ENCODE data around the gene ADAMTS16. TPM values are rescaled to one million over a fixed set of nuclear protein-coding genes. Genes with fewer than 3 reads are reported as not detected.

The ADAMTS16 gene
- total RNA-seq, 2 experiments from 2014 or later, result not detected

DNA sequence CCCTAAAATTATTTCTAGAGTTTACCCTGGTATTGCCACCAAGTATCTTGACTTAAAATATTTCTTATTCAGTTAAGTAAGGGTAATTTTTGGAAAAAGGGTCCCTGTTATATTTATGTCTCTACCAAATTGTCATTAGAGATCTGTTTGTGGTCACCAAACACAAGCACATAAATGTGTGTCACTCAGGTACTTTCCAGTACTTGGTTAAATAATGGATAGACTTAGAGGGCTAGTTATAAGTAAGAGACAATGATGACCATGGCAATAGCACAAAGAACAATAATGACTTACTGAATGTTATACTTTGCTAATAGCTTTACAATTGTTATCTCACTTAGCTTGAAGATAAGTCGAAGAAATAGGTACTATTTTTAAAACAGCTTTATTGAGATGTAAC is 9.0 kb downstream of the ADAMTS16 start:
- Mint-ChIP-seq H3K27ac (no peak overlapping the region), H3K4me1 (ENCODE audit: low read depth) (no peaks in the 10 kb centered on the region), H3K9me3 (peaks cover 3% of the 10 kb centered on the region), H3K27me3 (peaks cover 2% of the 10 kb centered on the region), H3K36me3 (ENCODE audit: low read depth) (no peaks in the 10 kb centered on the region), H3K4me3 (no peak overlapping the region)
- TF ChIP-seq, protein P1, sequence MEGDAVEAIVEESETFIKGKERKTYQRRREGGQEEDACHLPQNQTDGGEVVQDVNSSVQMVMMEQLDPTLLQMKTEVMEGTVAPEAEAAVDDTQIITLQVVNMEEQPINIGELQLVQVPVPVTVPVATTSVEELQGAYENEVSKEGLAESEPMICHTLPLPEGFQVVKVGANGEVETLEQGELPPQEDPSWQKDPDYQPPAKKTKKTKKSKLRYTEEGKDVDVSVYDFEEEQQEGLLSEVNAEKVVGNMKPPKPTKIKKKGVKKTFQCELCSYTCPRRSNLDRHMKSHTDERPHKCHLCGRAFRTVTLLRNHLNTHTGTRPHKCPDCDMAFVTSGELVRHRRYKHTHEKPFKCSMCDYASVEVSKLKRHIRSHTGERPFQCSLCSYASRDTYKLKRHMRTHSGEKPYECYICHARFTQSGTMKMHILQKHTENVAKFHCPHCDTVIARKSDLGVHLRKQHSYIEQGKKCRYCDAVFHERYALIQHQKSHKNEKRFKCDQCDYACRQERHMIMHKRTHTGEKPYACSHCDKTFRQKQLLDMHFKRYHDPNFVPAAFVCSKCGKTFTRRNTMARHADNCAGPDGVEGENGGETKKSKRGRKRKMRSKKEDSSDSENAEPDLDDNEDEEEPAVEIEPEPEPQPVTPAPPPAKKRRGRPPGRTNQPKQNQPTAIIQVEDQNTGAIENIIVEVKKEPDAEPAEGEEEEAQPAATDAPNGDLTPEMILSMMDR (IDR thresholded peaks at IDR 0.05), result no peak
- Histone ChIP-seq H3K27me3 (ENCODE audit: control insufficient read depth in 1 of 2, insufficient read depth in 2 of 2, low read length in 2 of 2) (no peaks in the 10 kb centered on the region), H3K9me3 (ENCODE audit: control insufficient read depth in 1 of 2, insufficient read depth in 1 of 2, low read length in 2 of 2) (no peaks in the 10 kb centered on the region), H3K4me3 (ENCODE audit: low read length) (no peak overlapping the region), H3K4me1 (ENCODE audit: insufficient read depth, low read length) (no peaks in the 10 kb centered on the region), H3K36me3 (ENCODE audit: insufficient read depth, low read length) (no peaks in the 10 kb centered on the region), H3K27ac (ENCODE audit: low read depth in 1 of 2, low read length in 2 of 2) (no peak overlapping the region)
- intact Hi-C loops (cut with DNase I, micrococcal nuclease), result no loop called here
- no peak for ATAC-seq (ENCODE audit: poor library complexity)
- DNase-seq, result no peak
- ChIA-PET POLR2A (no interaction called here), CTCF (no interaction called here)

DNA sequence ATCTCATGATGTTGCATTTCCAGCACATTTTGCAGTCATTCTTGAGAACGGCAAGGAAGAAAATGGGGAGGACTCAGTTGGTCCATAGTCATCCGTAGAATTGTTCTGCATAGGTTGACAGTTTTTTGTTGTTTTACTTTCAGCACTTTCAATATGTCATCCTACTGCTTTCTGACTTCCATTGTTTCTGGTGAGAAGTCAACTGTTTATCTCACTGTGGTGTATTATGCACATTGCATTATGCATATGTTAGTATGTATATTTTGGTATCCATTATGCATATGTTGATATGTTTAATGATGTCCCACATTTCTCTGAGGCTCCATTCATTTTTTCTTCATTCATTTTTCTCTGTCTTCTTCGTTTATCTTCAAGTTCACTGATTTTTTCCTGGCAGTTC is 10.5 kb downstream of the ADAMTS16 start:
- H3K4me1 Mint-ChIP-seq (ENCODE audit: low read depth), result no peaks in the 10 kb centered on the region
- POLR2A ChIA-PET, result no interaction called here
- intact Hi-C loops (cut with DNase I, micrococcal nuclease), result no loop called here
- no peak overlapping the region for H3K27ac ChIP-seq (ENCODE audit: low read depth in 1 of 2, low read length in 2 of 2)
- DNase-seq (no peak), ATAC-seq (ENCODE audit: poor library complexity) (no peak)
- no peak overlapping the region for H3K4me3 Mint-ChIP-seq
- H3K36me3 Mint-ChIP-seq (ENCODE audit: low read depth), result no peaks in the 10 kb centered on the region
- H3K27me3 ChIP-seq (ENCODE audit: control insufficient read depth in 1 of 2, insufficient read depth in 2 of 2, low read length in 2 of 2), result no peaks in the 10 kb centered on the region
- CTCF ChIA-PET, result no interaction called here
- TF ChIP-seq, protein P1 (IDR thresholded peaks at IDR 0.05), result no peak
- H3K9me3 ChIP-seq (ENCODE audit: control insufficient read depth in 1 of 2, insufficient read depth in 1 of 2, low read length in 2 of 2), result no peaks in the 10 kb centered on the region
- H3K27ac Mint-ChIP-seq, result no peak overlapping the region
- H3K4me1 ChIP-seq (ENCODE audit: insufficient read depth, low read length), result no peaks in the 10 kb centered on the region
- H3K4me3 ChIP-seq (ENCODE audit: low read length), result no peak overlapping the region
- H3K9me3 Mint-ChIP-seq, result peaks cover 3% of the 10 kb centered on the region
- H3K36me3 ChIP-seq (ENCODE audit: insufficient read depth, low read length), result no peaks in the 10 kb centered on the region
- H3K27me3 Mint-ChIP-seq, result no peaks in the 10 kb centered on the region

DNA sequence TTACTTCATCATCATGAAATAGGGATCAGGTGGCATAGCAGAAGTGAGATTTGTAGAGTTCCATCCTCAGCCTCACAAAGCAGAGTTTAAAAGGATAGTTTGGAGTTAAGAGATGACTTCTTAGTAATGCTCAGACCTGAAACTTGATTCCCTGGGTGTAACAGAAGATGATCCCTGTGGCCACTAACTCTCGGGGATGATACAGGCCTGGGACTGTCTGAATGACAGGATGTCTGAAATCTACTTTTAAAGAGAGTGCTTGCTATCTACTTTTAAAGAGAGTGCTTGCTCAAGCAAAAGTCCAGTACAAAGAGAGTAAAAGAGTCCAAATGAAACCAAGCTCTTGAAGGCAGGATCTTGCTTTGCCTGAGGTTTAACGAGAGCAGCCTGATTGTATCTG is 14.6 kb downstream of the ADAMTS16 start:
- Mint-ChIP-seq H3K27me3 (no peaks in the 10 kb centered on the region), H3K4me1 (ENCODE audit: low read depth) (no peaks in the 10 kb centered on the region), H3K4me3 (no peak overlapping the region), H3K36me3 (ENCODE audit: low read depth) (no peaks in the 10 kb centered on the region), H3K9me3 (peaks cover 3% of the 10 kb centered on the region), H3K27ac (no peak overlapping the region)
- ChIA-PET CTCF (no interaction called here), POLR2A (no interaction called here)
- intact Hi-C loops (cut with DNase I, micrococcal nuclease), result no loop called here
- TF ChIP-seq, protein P1 (IDR thresholded peaks at IDR 0.05), result no peak
- Histone ChIP-seq H3K36me3 (ENCODE audit: insufficient read depth, low read length) (no peaks in the 10 kb centered on the region), H3K4me1 (ENCODE audit: insufficient read depth, low read length) (no peaks in the 10 kb centered on the region), H3K27ac (ENCODE audit: low read depth in 1 of 2, low read length in 2 of 2) (no peak overlapping the region), H3K4me3 (ENCODE audit: low read length) (no peak overlapping the region), H3K27me3 (ENCODE audit: control insufficient read depth in 1 of 2, insufficient read depth in 2 of 2, low read length in 2 of 2) (no peaks in the 10 kb centered on the region), H3K9me3 (ENCODE audit: control insufficient read depth in 1 of 2, insufficient read depth in 1 of 2, low read length in 2 of 2) (no peaks in the 10 kb centered on the region)
- DNase-seq, result no peak
- no peak for ATAC-seq (ENCODE audit: poor library complexity)

Measured in CD4-positive, alpha-beta T cell (primary cell).